ENCODE results near the gene PCDHA8.

PCDHA8 gene

GRCh38 chr5:140883373-140883772, 42.4 kb downstream of the PCDHA8 start:
- no peak overlapping the region for H3K4me3 ChIP-seq (ENCODE audit: low read length)
- no peak overlapping the region for H3K9ac ChIP-seq (ENCODE audit: low read length)
- H3K27me3 ChIP-seq (replicated peaks; ENCODE audit: control insufficient read depth, insufficient read depth, low read length) = no peaks in the 10 kb centered on the region
- no peak for DNase-seq (ENCODE audit: low read depth)
- no peaks in the 10 kb centered on the region for H3K4me1 ChIP-seq (ENCODE audit: control insufficient read depth, insufficient read depth, low read length)
- peaks cover 12% of the 10 kb centered on the region for H3K9me3 ChIP-seq (ENCODE audit: control insufficient read depth, low read length)
- H3K36me3 ChIP-seq (ENCODE audit: control insufficient read depth, insufficient read depth, low read length, severe bottlenecking) = no peaks in the 10 kb centered on the region

- H3K4me3 ChIP-seq (ENCODE audit: low read length) = no peak overlapping the region
- H3K9ac ChIP-seq (ENCODE audit: low read length) = no peak overlapping the region
- H3K4me1 ChIP-seq (ENCODE audit: control insufficient read depth, insufficient read depth, low read length) = no peaks in the 10 kb centered on the region
- H3K27me3 ChIP-seq (replicated peaks; ENCODE audit: control insufficient read depth, insufficient read depth, low read length) = no peaks in the 10 kb centered on the region
- no peak for DNase-seq (ENCODE audit: low read depth)
- peaks cover 12% of the 10 kb centered on the region for H3K9me3 ChIP-seq (ENCODE audit: control insufficient read depth, low read length)
- H3K36me3 ChIP-seq (ENCODE audit: control insufficient read depth, insufficient read depth, low read length, severe bottlenecking) = no peaks in the 10 kb centered on the region
Measured at GRCh38 chr5:140883927-140884697, 43.1 kb downstream of the PCDHA8 start.

Measured in adipocyte (in vitro differentiated cells).